Naive thymus-derived CD4-positive, alpha-beta T cell (primary cell): ENCODE measurements around the gene RHCE. TPM values are rescaled to one million over a fixed set of nuclear protein-coding genes. Genes with fewer than 3 reads are reported as not detected.
"Not testable (repeated sequence)": the region's sequence is repeated elsewhere in the genome, so short reads cannot be mapped to it uniquely, and the experiment has no call there.

Experiments used
- ATAC-seq: fragments of 150-1000 bp; cut with Tn5 transposase; 2 replicates; pipeline ENCODE4 v1.10.0; 2021; ENCODE audit warnings: mild to moderate bottlenecking, moderate library complexity
- CTCF ChIA-PET: fragments of 350-600 bp; sonication (Branson Sonifier 250); formaldehyde crosslinking; loops from one replicate; lab custom pipeline; 2021; ENCODE audit warnings: antibody characterized with exemption; lab: Charles Lee
- POLR2A ChIA-PET: fragments of 350-600 bp; sonication (Branson Sonifier 250); formaldehyde crosslinking; loops from one replicate; lab custom pipeline; 2021; ENCODE audit warnings: antibody characterized with exemption, inconsistent platforms; lab: Charles Lee
- DNase-seq, 9 donors: peaks; one replicate each; pipeline versions ENCODE4 v3.0.0 to v3.0.0-alpha.2; 2020 to 2022; ENCODE audit warnings: mixed read lengths in 1 of 9
- H3K27ac ChIP-seq: one replicate; pipeline ENCODE4 v1.7.0; 2013; ENCODE audit warnings: mild to moderate bottlenecking, low read depth, low read length, moderate library complexity
- H3K27me3 ChIP-seq, 2 donors: one replicate each; pipeline ENCODE4 v1.7.0; 2013; ENCODE audit warnings: low read length in 2 of 2, mild to moderate bottlenecking in 2 of 2, moderate library complexity in 2 of 2; ENCODE audit not compliant: control insufficient read depth in 2 of 2, insufficient read depth in 2 of 2
- H3K36me3 ChIP-seq, 3 experiments: 1 replicate in 2 of 3; 2 replicates in 1 of 3; pipeline ENCODE4 v1.7.0; 2013; ENCODE audit warnings: low read length in 3 of 3, mild to moderate bottlenecking in 3 of 3, moderate library complexity in 1 of 3; ENCODE audit not compliant: insufficient read depth in 3 of 3, control insufficient read depth in 2 of 3
- H3K4me1 ChIP-seq, 2 donors: one replicate each; pipeline ENCODE4 v1.7.0; 2013; ENCODE audit warnings: low read length in 2 of 2, mild to moderate bottlenecking in 2 of 2, moderate library complexity in 1 of 2; ENCODE audit not compliant: control insufficient read depth in 2 of 2, insufficient read depth in 2 of 2
- H3K4me3 ChIP-seq: 2 replicates; pipeline ENCODE4 v1.7.0; 2013; ENCODE audit warnings: mild to moderate bottlenecking, low read length
- H3K9me3 ChIP-seq, 3 experiments: 1 replicate in 2 of 3; 2 replicates in 1 of 3; pipeline ENCODE4 v1.7.0; 2013; ENCODE audit warnings: low read length in 3 of 3; ENCODE audit not compliant: control insufficient read depth in 2 of 3
- H3K27ac Mint-ChIP-seq, 9 donors: one replicate each; pipeline ENCODE4 v1.8.0; 2020 to 2022; ENCODE audit warnings: mixed read lengths in 9 of 9, mild to moderate bottlenecking in 8 of 9, moderate library complexity in 5 of 9, inconsistent platforms in 2 of 9
- H3K27me3 Mint-ChIP-seq, 5 donors: one replicate each; pipeline ENCODE4 v1.8.0; 2021 to 2022; ENCODE audit warnings: mixed read lengths in 5 of 5, mild to moderate bottlenecking in 1 of 5
- H3K36me3 Mint-ChIP-seq, 5 donors: one replicate each; pipeline ENCODE4 v1.8.0; 2020 to 2022; ENCODE audit warnings: mixed read lengths in 5 of 5, mild to moderate bottlenecking in 3 of 5, inconsistent platforms in 1 of 5
- H3K4me1 Mint-ChIP-seq, 7 donors: one replicate each; pipeline ENCODE4 v1.8.0; 2020 to 2022; ENCODE audit warnings: mixed read lengths in 7 of 7, mild to moderate bottlenecking in 3 of 7, inconsistent platforms in 1 of 7
- H3K4me3 Mint-ChIP-seq, 10 donors: one replicate each; pipeline ENCODE4 v1.8.0; 2020 to 2022; ENCODE audit warnings: mild to moderate bottlenecking in 10 of 10, mixed read lengths in 10 of 10, moderate library complexity in 6 of 10, inconsistent platforms in 2 of 10
- H3K9me3 Mint-ChIP-seq, 11 donors: one replicate each; pipeline ENCODE4 v1.8.0; 2020 to 2022; ENCODE audit warnings: mixed read lengths in 11 of 11, mild to moderate bottlenecking in 4 of 11, inconsistent platforms in 1 of 11, moderate library complexity in 1 of 11
- intact Hi-C, 2 donors: fragments of 100-400 bp; cut with micrococcal nuclease; formaldehyde crosslinking; loops; one replicate each; pipeline ENCODE4 v1.15.1; 2023
- polyA plus RNA-seq, 2 donors: library from polyadenylated mRNA; unstranded; fragments of 300-500 nt; fragmentation: Illumina TruSeq; gene quantifications; one replicate each; pipeline ENCODE4 v1.2.3, GENCODE V29; 2021
- total RNA-seq, 6 experiments: library from RNA in 5 of 6; stranded (reverse) in 5 of 6; gene quantifications; 1 replicate in 5 of 6; 2 replicates in 1 of 6; pipeline ENCODE4 v1.2.3 and lab custom pipeline; 2021 to 2026

Gene RHCE
- total and polyA plus RNA-seq, 7 experiments from 2014 or later, result 0.40 to 1.3 (median 0.70) TPM; not detected in 1

GRCh38 chr1:25382543-25382942 is 38.1 kb downstream of the RHCE start:
- CTCF ChIA-PET, ATAC-seq, H3K27ac ChIP-seq, H3K36me3 Mint-ChIP-seq, POLR2A ChIA-PET, intact Hi-C loops, H3K4me3 Mint-ChIP-seq, DNase-seq, H3K36me3 ChIP-seq, H3K4me3 ChIP-seq, H3K27ac Mint-ChIP-seq, H3K9me3 ChIP-seq, H3K27me3 ChIP-seq, H3K4me1 ChIP-seq, H3K9me3 Mint-ChIP-seq, H3K4me1 Mint-ChIP-seq: not testable (repeated sequence)
- peaks cover 0 to 22% (median 0%) of the 10 kb centered on the region in 5 donors for H3K27me3 Mint-ChIP-seq

GRCh38 chr1:25378367-25378766 is 42.3 kb downstream of the RHCE start:
- H3K36me3 ChIP-seq, H3K27me3 ChIP-seq, H3K36me3 Mint-ChIP-seq, intact Hi-C loops, ATAC-seq, H3K27ac Mint-ChIP-seq, H3K27ac ChIP-seq, CTCF ChIA-PET, POLR2A ChIA-PET, DNase-seq, H3K4me3 Mint-ChIP-seq, H3K4me1 Mint-ChIP-seq, H3K4me3 ChIP-seq, H3K4me1 ChIP-seq, H3K9me3 ChIP-seq, H3K9me3 Mint-ChIP-seq: not testable (repeated sequence)
- H3K27me3 Mint-ChIP-seq, result peaks cover 0 to 22% (median 0%) of the 10 kb centered on the region in 5 donors

GRCh38 chr1:25371757-25372156 is 48.9 kb downstream of the RHCE start:
- ATAC-seq, H3K4me3 Mint-ChIP-seq, CTCF ChIA-PET, H3K27ac ChIP-seq, DNase-seq, POLR2A ChIA-PET, H3K9me3 Mint-ChIP-seq, H3K4me1 Mint-ChIP-seq, H3K9me3 ChIP-seq, H3K27me3 Mint-ChIP-seq, intact Hi-C loops, H3K36me3 Mint-ChIP-seq, H3K4me1 ChIP-seq, H3K27me3 ChIP-seq, H3K36me3 ChIP-seq, H3K4me3 ChIP-seq, H3K27ac Mint-ChIP-seq: not testable (repeated sequence)

GRCh38 chr1:25369691-25370271 is 50.8 kb downstream of the RHCE start:
- CTCF ChIA-PET, H3K27ac Mint-ChIP-seq, H3K9me3 Mint-ChIP-seq: not testable (repeated sequence)

GRCh38 chr1:25369241-25369640 is 51.4 kb downstream of the RHCE start:
- DNase-seq, result no peak
- POLR2A ChIA-PET, result no interaction called here
- H3K36me3 Mint-ChIP-seq, result no peaks in the 10 kb centered on the region

More at GRCh38 chr1:25369691-25370271, 50.8 kb downstream of the RHCE start:
- H3K9me3 ChIP-seq, H3K4me3 Mint-ChIP-seq, H3K27ac ChIP-seq, POLR2A ChIA-PET, intact Hi-C loops, ATAC-seq, H3K4me1 ChIP-seq, H3K4me1 Mint-ChIP-seq, DNase-seq, H3K4me3 ChIP-seq, H3K36me3 ChIP-seq, H3K36me3 Mint-ChIP-seq, H3K27me3 ChIP-seq, H3K27me3 Mint-ChIP-seq: not testable (repeated sequence)

GRCh38 chr1:25362634-25363559 is 57.7 kb downstream of the RHCE start:
- POLR2A ChIA-PET, H3K27me3 ChIP-seq, CTCF ChIA-PET, H3K9me3 ChIP-seq, H3K4me1 ChIP-seq, H3K27me3 Mint-ChIP-seq, H3K4me3 Mint-ChIP-seq, intact Hi-C loops, DNase-seq, H3K9me3 Mint-ChIP-seq, H3K4me3 ChIP-seq, H3K27ac ChIP-seq: not testable (repeated sequence)
- peaks cover 0 to 35% (median 11%) of the 10 kb centered on the region in 3 experiments for H3K36me3 ChIP-seq
- Mint-ChIP-seq H3K27ac (peak overlapping the region in 1 of 9 donors; percentile 64), H3K4me1 (peaks cover 0 to 16% (median 0%) of the 10 kb centered on the region in 7 donors), H3K36me3 (peaks cover 4 to 16% (median 15%) of the 10 kb centered on the region in 5 donors)
- peak; percentile 94 for ATAC-seq

More at GRCh38 chr1:25369241-25369640, 51.4 kb downstream of the RHCE start:
- CTCF ChIA-PET, result no interaction called here
- Mint-ChIP-seq H3K27ac (no peak overlapping the region), H3K9me3 (no peaks in the 10 kb centered on the region), H3K27me3 (peaks cover 0 to 3% (median 0%) of the 10 kb centered on the region in 5 donors), H3K4me3 (no peak overlapping the region), H3K4me1 (no peaks in the 10 kb centered on the region)
- no peaks in the 10 kb centered on the region for H3K36me3 ChIP-seq
- no peaks in the 10 kb centered on the region for H3K9me3 ChIP-seq
- no peak overlapping the region for H3K27ac ChIP-seq
- H3K4me3 ChIP-seq, result no peak overlapping the region
- ATAC-seq, result no peak
- H3K4me1 ChIP-seq, result no peaks in the 10 kb centered on the region
- intact Hi-C loops, result no loop called here
- no peaks in the 10 kb centered on the region for H3K27me3 ChIP-seq
